ENCODE measurements around the gene NAV2.

Gene NAV2

GRCh38 chr11:19853016-19853415 is 140.4 kb downstream of the NAV2 start:
- H3K4me3 ChIP-seq (ENCODE audit: low read depth, low read length) = no peak overlapping the region

GRCh38 chr11:19853920-19854319 is 141.3 kb downstream of the NAV2 start:
- no peak overlapping the region for H3K4me3 ChIP-seq (ENCODE audit: low read depth, low read length)

- no peak overlapping the region for H3K4me3 ChIP-seq (ENCODE audit: low read depth, low read length)
These were observed 148.5 kb downstream of the NAV2 start for GRCh38 chr11:19861171-19861570.

- no peak overlapping the region for H3K4me3 ChIP-seq (ENCODE audit: low read depth, low read length)
These were observed 149.5 kb downstream of the NAV2 start for GRCh38 chr11:19862091-19862490.

GRCh38 chr11:19864141-19865140 is 151.8 kb downstream of the NAV2 start:
- H3K4me3 ChIP-seq (ENCODE audit: low read depth, low read length) = no peak overlapping the region

- H3K4me3 ChIP-seq (ENCODE audit: low read depth, low read length) = no peak overlapping the region
These were observed 153.4 kb downstream of the NAV2 start for GRCh38 chr11:19866037-19866436.

- no peak overlapping the region for H3K4me3 ChIP-seq (ENCODE audit: low read depth, low read length)
These were observed 153.9 kb downstream of the NAV2 start for GRCh38 chr11:19866521-19866920.

- no peak overlapping the region for H3K4me3 ChIP-seq (ENCODE audit: low read depth, low read length)
These were observed 154.4 kb downstream of the NAV2 start for GRCh38 chr11:19867064-19867463.

GRCh38 chr11:19868281-19868821 is 155.7 kb downstream of the NAV2 start:
- H3K4me3 ChIP-seq (ENCODE audit: low read depth, low read length) = no peak overlapping the region

- H3K4me3 ChIP-seq (ENCODE audit: low read depth, low read length) = no peak overlapping the region
These were observed 156.2 kb downstream of the NAV2 start for GRCh38 chr11:19868871-19869270.

- H3K4me3 ChIP-seq (ENCODE audit: low read depth, low read length) = no peak overlapping the region
These were observed 156.8 kb downstream of the NAV2 start for GRCh38 chr11:19869466-19869865.

- no peak overlapping the region for H3K4me3 ChIP-seq (ENCODE audit: low read depth, low read length)
These were observed 157.4 kb downstream of the NAV2 start for GRCh38 chr11:19869946-19870589.

- no peak overlapping the region for H3K4me3 ChIP-seq (ENCODE audit: low read depth, low read length)
These were observed 158.9 kb downstream of the NAV2 start for GRCh38 chr11:19871531-19871930.

- no peak overlapping the region for H3K4me3 ChIP-seq (ENCODE audit: low read depth, low read length)
These were observed 160.0 kb downstream of the NAV2 start for GRCh38 chr11:19872512-19873145.

GRCh38 chr11:19873730-19874129 is 161.1 kb downstream of the NAV2 start:
- H3K4me3 ChIP-seq (ENCODE audit: low read depth, low read length) = no peak overlapping the region

GRCh38 chr11:19874266-19874665 is 161.6 kb downstream of the NAV2 start:
- H3K4me3 ChIP-seq (ENCODE audit: low read depth, low read length) = no peak overlapping the region

GRCh38 chr11:19876750-19877149 is 164.1 kb downstream of the NAV2 start:
- H3K4me3 ChIP-seq (ENCODE audit: low read depth, low read length) = no peak overlapping the region

- H3K4me3 ChIP-seq (ENCODE audit: low read depth, low read length) = no peak overlapping the region
These were observed 165.9 kb downstream of the NAV2 start for GRCh38 chr11:19878520-19878919.

GRCh38 chr11:19879307-19880087 is 166.9 kb downstream of the NAV2 start:
- H3K4me3 ChIP-seq (ENCODE audit: low read depth, low read length) = no peak overlapping the region

GRCh38 chr11:19880088-19880345 is 167.4 kb downstream of the NAV2 start:
- no peak overlapping the region for H3K4me3 ChIP-seq (ENCODE audit: low read depth, low read length)

GRCh38 chr11:19881177-19881576 is 168.5 kb downstream of the NAV2 start:
- H3K4me3 ChIP-seq (ENCODE audit: low read depth, low read length) = no peak overlapping the region

All from iPS-11a (cell line).